HG03575 (cell line): ENCODE measurements around the gene TXNL4A.

ENCODE experiments used
- ATAC-seq: cut with Tn5 transposase; IDR thresholded peaks from one replicate; pipeline ENCODE4 v1.9.1; 2021; ENCODE audit not compliant: unreplicated experiment, insufficient number of reproducible peaks, low FRiP score; ENCODE audit errors: extremely low read depth

TXNL4A gene

GRCh38 chr18:79941473-79942119 is 46.8 kb downstream of the TXNL4A start:
- no peak for ATAC-seq

- no peak for ATAC-seq
These were observed 47.4 kb downstream of the TXNL4A start for GRCh38 chr18:79940814-79941472.

GRCh38 chr18:79940126-79940813 is 48.1 kb downstream of the TXNL4A start:
- no peak for ATAC-seq

- no peak for ATAC-seq
These were observed 49.3 kb downstream of the TXNL4A start for GRCh38 chr18:79939096-79939495.

- no peak for ATAC-seq
These were observed 50.2 kb downstream of the TXNL4A start for GRCh38 chr18:79938196-79938595.

DNA sequence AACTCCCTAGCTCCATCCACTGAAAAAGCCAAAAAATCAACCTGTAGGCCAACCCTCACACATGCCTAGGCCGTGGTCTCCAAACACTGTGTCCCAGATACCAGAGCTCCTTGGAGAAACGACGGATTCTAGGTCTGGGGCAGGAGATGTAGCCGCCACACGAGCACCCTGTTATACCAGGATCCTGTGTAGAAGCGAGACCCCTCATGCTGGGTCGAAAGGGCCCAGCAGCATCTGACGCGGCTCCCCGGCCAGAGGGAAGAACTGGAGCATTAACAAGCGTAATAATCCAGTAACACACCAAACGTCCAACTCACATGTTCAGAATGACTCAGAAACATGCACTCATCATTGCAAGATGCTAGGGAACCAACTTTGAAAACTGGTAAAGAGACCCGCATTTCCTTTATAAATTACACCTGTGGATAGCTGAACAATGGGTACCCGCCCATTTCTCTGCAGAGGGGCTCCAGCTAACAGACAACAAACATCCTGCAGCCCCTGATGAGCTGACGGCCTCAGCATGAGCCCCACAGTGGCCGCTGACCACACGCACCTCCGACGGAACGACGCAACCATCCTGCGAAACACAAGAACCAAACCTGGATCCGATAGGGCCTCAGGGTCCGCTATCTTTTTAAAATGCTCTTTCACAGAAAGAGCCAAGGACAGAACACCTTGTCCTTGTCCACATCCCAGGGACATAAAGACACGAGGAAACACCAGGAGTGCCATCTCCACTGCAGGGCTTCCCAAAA is 51.1 kb downstream of the TXNL4A start:
- no peak for ATAC-seq

GRCh38 chr18:79936641-79937040 is 51.7 kb downstream of the TXNL4A start:
- no peak for ATAC-seq

DNA sequence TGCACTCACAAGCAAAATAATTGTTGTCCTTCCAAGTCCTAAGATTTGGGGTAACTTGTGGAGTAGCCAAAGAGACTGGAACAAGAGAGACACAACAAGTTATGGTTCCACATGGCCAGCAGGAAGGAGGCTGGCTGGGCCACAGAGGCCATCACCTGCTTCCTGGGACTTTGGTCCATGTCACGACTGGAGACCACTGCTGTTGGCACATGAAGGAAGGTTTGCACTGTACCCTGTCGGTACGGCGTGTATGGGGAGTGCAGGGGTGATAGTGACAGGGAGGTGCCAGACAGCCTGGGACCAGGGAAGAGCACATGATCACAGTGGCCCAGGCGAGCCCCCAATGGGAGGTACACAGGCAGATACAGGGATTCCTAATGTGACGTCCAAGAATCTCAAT is 52.4 kb downstream of the TXNL4A start:
- ATAC-seq: no peak

GRCh38 chr18:79935499-79935898 is 52.9 kb downstream of the TXNL4A start:
- no peak for ATAC-seq

- no peak for ATAC-seq
These were observed 53.3 kb downstream of the TXNL4A start for GRCh38 chr18:79935098-79935480.

- no peak for ATAC-seq
These were observed 53.9 kb downstream of the TXNL4A start for GRCh38 chr18:79934311-79935097.

DNA sequence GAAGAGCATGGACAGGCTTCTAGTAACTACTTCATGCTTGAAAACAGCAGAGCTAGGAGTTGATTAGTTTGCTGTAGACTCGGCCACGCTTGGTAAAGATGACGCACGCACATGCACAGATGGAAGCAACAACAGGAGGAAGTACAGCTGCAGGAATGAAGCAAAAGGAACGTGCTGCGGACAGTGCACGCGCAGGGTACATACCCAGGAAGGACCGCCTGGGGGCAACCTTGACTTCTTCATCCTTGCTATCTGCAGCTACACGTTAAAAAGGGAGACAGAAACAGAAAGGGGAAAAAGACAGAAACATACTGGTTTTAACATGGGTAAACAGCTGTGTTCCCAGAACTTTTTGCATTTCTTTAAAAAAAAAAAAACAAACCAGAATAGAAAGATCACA is 54.6 kb downstream of the TXNL4A start:
- no peak for ATAC-seq

DNA sequence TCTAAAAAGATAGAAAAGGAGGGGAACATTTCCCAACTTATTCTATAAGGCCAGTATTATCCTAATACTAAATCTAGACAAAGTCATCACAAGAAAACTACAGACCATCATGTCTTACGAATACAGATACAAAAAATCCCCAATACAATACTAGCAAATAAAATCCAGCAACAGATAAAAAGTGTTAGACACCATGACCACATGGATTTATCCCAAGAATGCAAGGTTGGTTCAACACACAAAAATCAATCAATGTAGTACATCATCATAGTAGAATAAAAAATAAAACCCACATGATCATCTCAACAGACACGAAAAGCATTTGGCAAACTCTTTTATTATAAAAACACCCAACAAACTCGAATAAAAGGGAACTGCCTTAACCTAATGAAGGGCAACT is 55.5 kb downstream of the TXNL4A start:
- no peak for ATAC-seq

DNA sequence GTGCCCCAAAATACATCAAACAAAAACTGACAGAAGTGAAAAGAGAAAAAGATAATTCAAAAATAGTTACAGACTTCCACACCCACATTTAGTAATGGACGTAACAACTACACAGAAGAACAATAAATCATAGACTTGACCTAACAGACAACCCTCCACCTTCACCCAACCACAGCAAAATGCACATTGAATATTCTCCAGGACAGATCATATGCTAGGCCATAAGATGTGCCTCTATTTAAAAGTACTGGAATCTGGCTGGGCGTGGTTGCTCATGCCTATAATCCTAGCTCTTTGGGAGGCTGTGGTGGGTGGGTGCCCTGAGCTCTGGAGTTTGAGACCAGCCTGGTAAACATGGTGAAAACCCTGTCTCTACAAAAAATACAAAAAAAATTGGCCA is 56.9 kb downstream of the TXNL4A start:
- ATAC-seq: no peak

GRCh38 chr18:79930020-79930642 is 58.2 kb downstream of the TXNL4A start:
- no peak for ATAC-seq

DNA sequence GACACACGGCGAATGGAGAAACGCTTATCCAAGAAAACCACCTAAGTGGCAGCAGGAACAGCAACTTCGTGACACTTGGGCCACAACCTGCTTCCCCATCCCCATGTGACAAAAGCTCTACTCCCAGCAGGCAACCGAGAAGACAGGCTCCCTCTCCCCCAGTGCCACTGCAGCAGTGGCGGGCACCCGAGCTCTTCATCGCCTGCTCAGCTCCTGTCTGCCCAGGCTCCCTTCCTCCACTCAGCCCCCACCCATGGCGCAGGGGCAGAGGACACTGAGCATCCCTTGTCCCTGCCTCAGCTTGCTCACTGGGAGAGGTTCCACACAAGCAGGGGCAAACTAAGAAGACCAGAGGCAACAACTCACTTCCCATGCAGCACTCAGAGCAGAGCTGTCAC is 59.8 kb downstream of the TXNL4A start:
- no peak for ATAC-seq

GRCh38 chr18:79927607-79928562 is 60.5 kb downstream of the TXNL4A start:
- no peak for ATAC-seq
